Liver (tissue), 9 donors: ENCODE data around the gene MRAS. TPM values are rescaled to one million over a fixed set of nuclear protein-coding genes. Genes with fewer than 3 reads are reported as not detected.

ENCODE experiments used
- DNase-seq: peaks from one replicate; pipeline ENCODE4 v3.0.0-alpha.2; 2017; ENCODE audit warnings: low spot score
- H3K27ac ChIP-seq, 2 donors: one replicate each; pipeline ENCODE4 v1.7.0; 2013; ENCODE audit warnings: inconsistent platforms in 2 of 2, low read length in 2 of 2, control low read depth in 1 of 2, low read depth in 1 of 2, mild to moderate bottlenecking in 1 of 2
- H3K27me3 ChIP-seq, 4 donors: one replicate each; pipeline versions ENCODE4 v1.6.1 to v1.7.0; 2013; ENCODE audit warnings: low read length in 3 of 4, inconsistent platforms in 1 of 4, mild to moderate bottlenecking in 1 of 4, moderate library complexity in 1 of 4; ENCODE audit not compliant: control insufficient read depth in 4 of 4, insufficient read depth in 4 of 4
- H3K36me3 ChIP-seq, 4 donors: one replicate each; pipeline versions ENCODE4 v1.6.1 to v1.7.0; 2013; ENCODE audit warnings: low read length in 3 of 4, mild to moderate bottlenecking in 3 of 4, low read depth in 1 of 4, moderate library complexity in 1 of 4; ENCODE audit not compliant: control insufficient read depth in 4 of 4, insufficient read depth in 3 of 4
- H3K4me1 ChIP-seq, 4 donors: one replicate each; pipeline versions ENCODE4 v1.6.1 to v1.7.0; 2013; ENCODE audit warnings: low read length in 3 of 4, mild to moderate bottlenecking in 3 of 4, moderate library complexity in 1 of 4; ENCODE audit not compliant: control insufficient read depth in 4 of 4, insufficient read depth in 4 of 4
- H3K4me3 ChIP-seq, 3 donors: one replicate each; pipeline versions ENCODE4 v1.6.1 to v1.7.0; 2013; ENCODE audit warnings: low read length in 3 of 3, control low read depth in 1 of 3, low read depth in 1 of 3, mild to moderate bottlenecking in 1 of 3
- H3K9ac ChIP-seq, 2 donors: one replicate each; pipeline ENCODE4 v1.7.0; 2013; ENCODE audit warnings: low read length in 2 of 2, mild to moderate bottlenecking in 2 of 2, moderate library complexity in 2 of 2, control low read depth in 1 of 2, low read depth in 1 of 2
- H3K9me3 ChIP-seq, 4 donors: one replicate each; pipeline versions ENCODE4 v1.6.1 to v1.7.0; 2013; ENCODE audit warnings: low read length in 3 of 4; ENCODE audit not compliant: control insufficient read depth in 4 of 4
- EGR1 ChIP-seq, 2 donors: IDR thresholded peaks; 2 replicates each; pipeline ENCODE4 v1.6.1; 2016 to 2018; ENCODE audit warnings: antibody characterized with exemption in 2 of 2, low read depth in 2 of 2
- FOXA2 ChIP-seq: IDR thresholded peaks from 2 replicates; pipeline ENCODE4 v1.6.1; 2016; ENCODE audit warnings: antibody characterized with exemption
- GABPA ChIP-seq, 2 donors: IDR thresholded peaks in 1 of 2; conservative IDR thresholded peaks in 1 of 2; 2 replicates each; pipeline ENCODE4 v1.6.1; 2016; ENCODE audit warnings: antibody characterized with exemption in 2 of 2, mild to moderate bottlenecking in 1 of 2, moderate library complexity in 1 of 2
- HNF4A ChIP-seq, 2 donors: conservative IDR thresholded peaks; 2 replicates each; pipeline ENCODE4 v1.6.1; 2016; ENCODE audit warnings: antibody characterized with exemption in 2 of 2, mild to moderate bottlenecking in 2 of 2
- HNF4G ChIP-seq: IDR thresholded peaks from 2 replicates; pipeline ENCODE4 v1.6.1; 2016; ENCODE audit warnings: antibody characterized with exemption
- JUND ChIP-seq, 2 donors: IDR thresholded peaks; 2 replicates each; pipeline ENCODE4 v1.6.1; 2016; ENCODE audit warnings: antibody characterized with exemption in 2 of 2
- NR2F2 ChIP-seq: IDR thresholded peaks from 2 replicates; pipeline ENCODE4 v1.6.1; 2016; ENCODE audit warnings: antibody characterized with exemption
- RAD21 ChIP-seq, 2 donors: IDR thresholded peaks; 2 replicates each; pipeline ENCODE4 v1.6.1; 2016; ENCODE audit warnings: antibody characterized with exemption in 2 of 2, mild to moderate bottlenecking in 2 of 2
- RXRA ChIP-seq, 2 donors: IDR thresholded peaks; 2 replicates each; pipeline ENCODE4 v1.6.1; 2017 to 2018; ENCODE audit warnings: antibody characterized with exemption in 2 of 2, mild to moderate bottlenecking in 1 of 2
- WGBS: extraction: QIAGEN DNeasy Blood & Tissue Kit; methylation state at CpG from one replicate; pipeline ENCODE4 v1.1.7; 2013; 5-methylcytosine and 5-hydroxymethylcytosine counted together
- polyA plus RNA-seq, 2 donors: library from polyadenylated mRNA; stranded (reverse) in 1 of 2; unstranded in 1 of 2; fragments of 200-250 nt in 1 of 2; fragments of >200 nt in 1 of 2; fragmentation: Nextera tagmentation in 1 of 2; extraction: Ambion mirVana in 1 of 2; gene quantifications; one replicate each; pipeline versions ENCODE4 v1.2.1 to v1.2.3, GENCODE V29; 2013 to 2015
- total RNA-seq, 2 donors: library from RNA; depleted of rRNA; stranded (reverse); fragments of >200 nt; gene quantifications; one replicate each; pipeline ENCODE4 v1.2.3, GENCODE V29; 2014
- TF ChIP-seq, protein P1 (sequence below): IDR thresholded peaks from 2 replicates; pipeline ENCODE4 v1.6.1; 2016; ENCODE audit warnings: antibody characterized with exemption
- TF ChIP-seq, protein P2 (sequence below): IDR thresholded peaks from 2 replicates; pipeline ENCODE4 v1.6.1; 2016; ENCODE audit warnings: antibody characterized with exemption, mild to moderate bottlenecking
- TF ChIP-seq, protein P3 (sequence below): IDR thresholded peaks from 2 replicates; pipeline ENCODE4 v1.6.1; 2016; ENCODE audit warnings: antibody characterized with exemption
- donor health status: healthy.
- donor health status: healthy.
- donor health status: healthy.
- donor health status: healthy.
- donor health status: healthy.

MRAS gene
- total and polyA plus RNA-seq, 4 donors, result 1.6 to 2.6 (median 1.9) TPM

DNA sequence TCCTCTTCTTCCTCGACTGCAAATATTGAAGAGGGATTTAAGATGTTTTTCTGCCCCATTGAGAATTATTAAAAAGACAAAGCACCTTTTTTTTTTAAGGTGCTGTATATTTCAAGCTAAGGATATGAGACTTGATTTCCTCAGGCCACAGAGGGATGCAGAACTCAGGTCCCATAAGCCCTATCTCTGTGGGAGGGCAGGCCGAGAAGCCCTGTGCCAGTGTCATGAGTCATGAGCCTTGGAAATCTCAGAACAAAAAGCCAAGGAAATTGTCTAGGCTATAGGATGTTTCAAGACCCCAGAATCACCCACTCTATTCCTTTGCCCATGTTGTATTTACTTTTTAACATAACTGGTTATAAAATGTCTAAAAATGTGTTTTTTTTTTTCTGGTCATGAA, 93.4 kb downstream of the MRAS start:
- WGBS, result 80% methylated on average over 2 of the region's 2 CpGs
- H3K27ac ChIP-seq, result no peak overlapping the region
- no peak overlapping the region for H3K9ac ChIP-seq
- no peak overlapping the region for H3K4me3 ChIP-seq
- H3K9me3 ChIP-seq, result no peaks in the 10 kb centered on the region
- H3K36me3 ChIP-seq, result no peaks in the 10 kb centered on the region
- no peaks in the 10 kb centered on the region for H3K4me1 ChIP-seq
- no peak for DNase-seq
- no peak for TF ChIP-seq HNF4G
- TF ChIP-seq FOXA2, result no peak
- TF ChIP-seq JUND (IDR thresholded peaks at IDR 0.05), result no peak
- TF ChIP-seq, protein P1, sequence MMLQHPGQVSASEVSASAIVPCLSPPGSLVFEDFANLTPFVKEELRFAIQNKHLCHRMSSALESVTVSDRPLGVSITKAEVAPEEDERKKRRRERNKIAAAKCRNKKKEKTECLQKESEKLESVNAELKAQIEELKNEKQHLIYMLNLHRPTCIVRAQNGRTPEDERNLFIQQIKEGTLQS, result no peak
- TF ChIP-seq RXRA (IDR thresholded peaks at IDR 0.05), result no peak
- TF ChIP-seq, protein P2, sequence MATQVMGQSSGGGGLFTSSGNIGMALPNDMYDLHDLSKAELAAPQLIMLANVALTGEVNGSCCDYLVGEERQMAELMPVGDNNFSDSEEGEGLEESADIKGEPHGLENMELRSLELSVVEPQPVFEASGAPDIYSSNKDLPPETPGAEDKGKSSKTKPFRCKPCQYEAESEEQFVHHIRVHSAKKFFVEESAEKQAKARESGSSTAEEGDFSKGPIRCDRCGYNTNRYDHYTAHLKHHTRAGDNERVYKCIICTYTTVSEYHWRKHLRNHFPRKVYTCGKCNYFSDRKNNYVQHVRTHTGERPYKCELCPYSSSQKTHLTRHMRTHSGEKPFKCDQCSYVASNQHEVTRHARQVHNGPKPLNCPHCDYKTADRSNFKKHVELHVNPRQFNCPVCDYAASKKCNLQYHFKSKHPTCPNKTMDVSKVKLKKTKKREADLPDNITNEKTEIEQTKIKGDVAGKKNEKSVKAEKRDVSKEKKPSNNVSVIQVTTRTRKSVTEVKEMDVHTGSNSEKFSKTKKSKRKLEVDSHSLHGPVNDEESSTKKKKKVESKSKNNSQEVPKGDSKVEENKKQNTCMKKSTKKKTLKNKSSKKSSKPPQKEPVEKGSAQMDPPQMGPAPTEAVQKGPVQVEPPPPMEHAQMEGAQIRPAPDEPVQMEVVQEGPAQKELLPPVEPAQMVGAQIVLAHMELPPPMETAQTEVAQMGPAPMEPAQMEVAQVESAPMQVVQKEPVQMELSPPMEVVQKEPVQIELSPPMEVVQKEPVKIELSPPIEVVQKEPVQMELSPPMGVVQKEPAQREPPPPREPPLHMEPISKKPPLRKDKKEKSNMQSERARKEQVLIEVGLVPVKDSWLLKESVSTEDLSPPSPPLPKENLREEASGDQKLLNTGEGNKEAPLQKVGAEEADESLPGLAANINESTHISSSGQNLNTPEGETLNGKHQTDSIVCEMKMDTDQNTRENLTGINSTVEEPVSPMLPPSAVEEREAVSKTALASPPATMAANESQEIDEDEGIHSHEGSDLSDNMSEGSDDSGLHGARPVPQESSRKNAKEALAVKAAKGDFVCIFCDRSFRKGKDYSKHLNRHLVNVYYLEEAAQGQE, result no peak
- no peak for TF ChIP-seq HNF4A (conservative IDR thresholded peaks at IDR 0.05)
- TF ChIP-seq, protein P3, sequence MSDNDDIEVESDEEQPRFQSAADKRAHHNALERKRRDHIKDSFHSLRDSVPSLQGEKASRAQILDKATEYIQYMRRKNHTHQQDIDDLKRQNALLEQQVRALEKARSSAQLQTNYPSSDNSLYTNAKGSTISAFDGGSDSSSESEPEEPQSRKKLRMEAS, result no peak
- H3K27me3 ChIP-seq, result peaks cover 0 to 4% (median 0%) of the 10 kb centered on the region in 4 donors

DNA sequence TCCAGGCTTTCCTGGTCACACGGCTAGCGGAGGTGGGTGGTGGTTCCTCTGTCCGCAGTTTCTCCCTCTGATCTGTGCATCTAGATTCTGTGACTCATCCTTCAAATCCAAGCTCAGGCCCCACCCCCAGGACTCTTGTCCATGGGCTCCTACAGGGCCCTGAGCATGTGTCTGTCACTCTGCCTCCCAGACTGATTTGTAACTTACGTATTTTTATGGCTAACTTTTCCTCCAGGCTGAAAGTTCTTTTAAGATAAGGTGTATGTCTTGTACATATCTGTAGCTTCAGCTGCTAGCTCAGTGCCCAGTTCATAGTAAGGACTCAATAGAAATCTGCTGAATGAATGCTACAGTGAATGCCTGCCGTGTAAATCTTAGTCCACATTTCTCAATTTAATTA, 94.1 kb downstream of the MRAS start:
- no peaks in the 10 kb centered on the region for H3K9me3 ChIP-seq
- TF ChIP-seq RXRA (IDR thresholded peaks at IDR 0.05) (no peak), NR2F2 (no peak), RAD21 (IDR thresholded peaks at IDR 0.05) (no peak), HNF4G (no peak), GABPA (IDR thresholded peaks at IDR 0.05 in 1 of 2, conservative IDR thresholded peaks at IDR 0.05 in 1 of 2) (no peak), HNF4A (conservative IDR thresholded peaks at IDR 0.05) (no peak)
- TF ChIP-seq, protein P3, result no peak
- no peaks in the 10 kb centered on the region for H3K36me3 ChIP-seq
- H3K9ac ChIP-seq, result no peak overlapping the region
- no peak overlapping the region for H3K27ac ChIP-seq
- DNase-seq, result no peak
- no peaks in the 10 kb centered on the region for H3K4me1 ChIP-seq
- H3K27me3 ChIP-seq, result peaks cover 0 to 1% (median 0%) of the 10 kb centered on the region in 4 donors
- no peak overlapping the region for H3K4me3 ChIP-seq
- 86% methylated on average over 5 of the region's 5 CpGs for WGBS

DNA sequence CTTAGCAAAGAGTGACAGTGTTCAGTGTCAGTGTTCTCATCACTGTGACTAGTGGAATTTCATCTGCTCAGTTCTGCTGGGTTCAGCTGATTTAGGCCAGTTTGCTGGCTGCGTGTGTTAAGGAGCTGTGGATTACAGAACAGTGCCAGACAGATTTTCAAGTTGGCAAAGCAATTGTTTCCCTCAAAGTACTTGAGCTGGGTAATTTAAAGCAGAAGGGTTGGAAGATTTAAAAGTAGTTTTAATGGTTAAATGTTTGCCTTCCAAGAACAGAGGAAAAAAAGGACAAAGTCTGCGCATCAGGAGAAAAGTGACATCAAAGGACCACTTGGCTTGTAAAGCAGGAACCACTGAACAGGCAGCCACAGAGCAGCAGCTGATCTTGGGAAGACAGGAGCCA, 94.7 kb downstream of the MRAS start:
- no peaks in the 10 kb centered on the region for H3K4me1 ChIP-seq
- 93% methylated on average over 2 of the region's 2 CpGs for WGBS
- H3K27ac ChIP-seq, result no peak overlapping the region
- no peak overlapping the region for H3K4me3 ChIP-seq
- TF ChIP-seq HNF4G (no peak), RAD21 (IDR thresholded peaks at IDR 0.05) (no peak), NR2F2 (no peak), EGR1 (IDR thresholded peaks at IDR 0.05; ENCODE audit: low read depth in 2 of 2) (no peak), RXRA (IDR thresholded peaks at IDR 0.05) (no peak), GABPA (IDR thresholded peaks at IDR 0.05 in 1 of 2, conservative IDR thresholded peaks at IDR 0.05 in 1 of 2) (no peak), JUND (IDR thresholded peaks at IDR 0.05) (no peak)
- TF ChIP-seq, protein P1, result no peak
- no peak for DNase-seq
- no peaks in the 10 kb centered on the region for H3K36me3 ChIP-seq
- no peak overlapping the region for H3K9ac ChIP-seq
- no peaks in the 10 kb centered on the region for H3K9me3 ChIP-seq
- H3K27me3 ChIP-seq, result no peaks in the 10 kb centered on the region
